GM12874 (cell line): ENCODE measurements around the gene EFCAB12.

Experiments used
- TF ChIP-seq, protein P1 (sequence below): IDR thresholded peaks from 2 replicates; pipeline ENCODE4 v1.5.1; 2011; ENCODE audit warnings: low read depth, mild to moderate bottlenecking, control low read depth, low read length, moderate library complexity; ENCODE audit not compliant: insufficient read depth

EFCAB12 gene

DNA sequence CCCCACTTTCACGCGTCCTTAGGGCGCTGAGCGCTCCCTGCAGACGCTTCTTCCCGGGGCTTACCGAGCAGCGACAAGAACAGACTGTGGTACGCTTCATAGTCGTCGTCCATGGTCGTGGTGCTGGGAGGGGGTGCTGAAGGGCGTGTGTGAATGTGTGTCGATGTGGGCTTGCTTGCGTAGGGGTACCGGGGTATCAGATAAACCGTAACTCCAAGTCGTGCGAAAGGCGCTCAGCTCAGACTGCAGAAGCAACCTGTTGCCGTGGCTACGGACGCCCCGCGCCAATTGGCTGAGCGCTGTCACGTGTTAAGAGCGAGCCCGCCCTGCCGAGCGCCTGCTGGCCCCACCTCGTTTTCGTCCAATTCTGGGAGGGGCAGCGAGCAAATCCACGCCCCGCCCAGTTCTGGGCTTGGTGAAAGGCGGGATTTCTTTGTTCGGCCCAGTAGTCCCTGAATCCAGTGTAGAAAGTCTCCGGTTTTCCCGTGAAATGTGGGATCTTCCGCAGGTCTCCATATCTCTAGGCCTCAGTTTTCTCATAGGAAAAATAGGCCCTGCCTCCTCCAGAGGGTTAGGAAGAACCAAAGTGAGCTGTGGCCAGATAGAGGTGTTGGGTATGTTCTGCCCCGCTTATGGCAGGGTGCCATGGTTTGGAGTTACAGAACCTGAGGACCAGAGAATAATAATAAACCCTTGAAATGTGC is at the start of gene EFCAB12:
TSS of gene EFCAB12 (minus strand) at position 261 of the 704 bp plus-strand sequence. CDS start at position 113, 148 bp downstream.
- TF ChIP-seq, protein P1, sequence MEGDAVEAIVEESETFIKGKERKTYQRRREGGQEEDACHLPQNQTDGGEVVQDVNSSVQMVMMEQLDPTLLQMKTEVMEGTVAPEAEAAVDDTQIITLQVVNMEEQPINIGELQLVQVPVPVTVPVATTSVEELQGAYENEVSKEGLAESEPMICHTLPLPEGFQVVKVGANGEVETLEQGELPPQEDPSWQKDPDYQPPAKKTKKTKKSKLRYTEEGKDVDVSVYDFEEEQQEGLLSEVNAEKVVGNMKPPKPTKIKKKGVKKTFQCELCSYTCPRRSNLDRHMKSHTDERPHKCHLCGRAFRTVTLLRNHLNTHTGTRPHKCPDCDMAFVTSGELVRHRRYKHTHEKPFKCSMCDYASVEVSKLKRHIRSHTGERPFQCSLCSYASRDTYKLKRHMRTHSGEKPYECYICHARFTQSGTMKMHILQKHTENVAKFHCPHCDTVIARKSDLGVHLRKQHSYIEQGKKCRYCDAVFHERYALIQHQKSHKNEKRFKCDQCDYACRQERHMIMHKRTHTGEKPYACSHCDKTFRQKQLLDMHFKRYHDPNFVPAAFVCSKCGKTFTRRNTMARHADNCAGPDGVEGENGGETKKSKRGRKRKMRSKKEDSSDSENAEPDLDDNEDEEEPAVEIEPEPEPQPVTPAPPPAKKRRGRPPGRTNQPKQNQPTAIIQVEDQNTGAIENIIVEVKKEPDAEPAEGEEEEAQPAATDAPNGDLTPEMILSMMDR, result no peak

DNA sequence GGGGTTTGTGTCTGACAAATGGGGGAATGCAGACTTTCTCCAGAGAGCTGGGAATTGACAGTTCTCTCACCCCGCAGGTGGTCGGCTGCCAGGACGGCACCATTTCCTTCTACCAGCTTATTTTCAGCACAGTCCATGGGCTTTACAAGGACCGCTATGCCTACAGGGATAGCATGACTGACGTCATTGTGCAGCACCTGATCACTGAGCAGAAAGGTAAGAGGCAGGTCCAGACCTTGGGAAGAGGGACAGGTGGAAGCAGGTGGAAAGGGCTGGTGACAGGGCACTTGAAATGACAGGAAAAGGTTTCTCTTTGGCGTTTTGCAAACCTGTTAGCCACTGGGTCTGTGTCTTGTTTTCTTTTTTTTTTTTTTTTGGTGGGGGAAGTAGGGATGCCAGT is 48.1 kb upstream of the EFCAB12 start:
- TF ChIP-seq, protein P1, result no peak

DNA sequence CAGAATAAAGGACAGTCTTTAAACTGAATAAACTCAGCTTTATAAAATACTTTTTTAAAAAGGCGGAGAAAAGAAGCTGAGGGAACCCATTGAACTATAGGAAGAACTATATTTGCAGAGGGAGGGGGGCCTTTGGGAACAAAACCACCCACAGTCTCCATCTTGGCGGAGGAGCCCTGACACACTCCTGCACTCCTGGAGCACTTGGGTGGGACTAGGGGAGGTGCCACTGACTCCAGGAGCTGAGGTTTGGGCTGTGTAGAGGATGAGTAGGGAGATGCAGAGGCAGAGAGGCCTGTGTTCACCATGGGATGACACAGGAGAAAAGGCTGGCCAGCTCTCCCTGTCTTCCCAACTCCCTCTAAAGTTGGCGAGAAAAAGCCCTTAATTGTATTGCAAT is 47.4 kb upstream of the EFCAB12 start:
- TF ChIP-seq, protein P1, result no peak

DNA sequence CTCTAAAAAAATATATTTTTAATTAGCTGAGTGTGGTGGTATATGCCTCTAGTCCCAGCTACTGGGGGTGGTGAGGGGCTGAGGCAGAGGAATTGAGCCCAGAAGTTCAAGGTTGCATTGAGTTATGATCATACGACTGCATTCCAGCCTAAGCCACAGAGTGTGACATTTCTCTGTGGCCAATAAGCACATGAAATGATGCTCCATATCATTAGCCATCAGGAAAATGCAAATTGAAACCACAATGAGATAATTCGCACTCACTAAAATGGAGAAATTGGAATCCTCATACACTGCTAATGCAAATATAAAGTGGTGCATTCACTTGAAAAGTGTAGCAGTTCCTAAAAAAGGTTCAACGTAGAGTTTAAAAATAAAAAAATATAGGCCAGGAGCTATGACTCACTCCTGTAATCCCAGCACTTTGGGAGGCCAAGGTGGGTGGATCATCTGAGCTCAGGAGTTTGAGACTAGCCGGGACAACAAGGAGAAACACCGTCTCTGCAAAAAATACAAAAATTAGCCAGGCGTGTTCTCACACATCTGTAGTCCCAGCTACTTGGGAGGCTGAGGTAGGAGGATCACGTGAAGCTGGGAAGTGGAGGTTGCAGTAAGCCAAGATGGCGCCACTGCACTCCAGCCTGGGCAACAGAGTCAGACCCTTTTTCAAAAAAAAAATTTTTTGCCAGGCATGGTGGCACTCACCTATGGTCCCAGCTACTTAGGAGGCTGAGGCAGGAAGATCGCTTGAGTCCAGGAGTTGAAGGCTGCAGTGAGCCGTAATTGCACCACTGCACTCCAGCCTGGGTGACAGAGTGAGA is 46.8 kb upstream of the EFCAB12 start:
- TF ChIP-seq, protein P1, result no peak

DNA sequence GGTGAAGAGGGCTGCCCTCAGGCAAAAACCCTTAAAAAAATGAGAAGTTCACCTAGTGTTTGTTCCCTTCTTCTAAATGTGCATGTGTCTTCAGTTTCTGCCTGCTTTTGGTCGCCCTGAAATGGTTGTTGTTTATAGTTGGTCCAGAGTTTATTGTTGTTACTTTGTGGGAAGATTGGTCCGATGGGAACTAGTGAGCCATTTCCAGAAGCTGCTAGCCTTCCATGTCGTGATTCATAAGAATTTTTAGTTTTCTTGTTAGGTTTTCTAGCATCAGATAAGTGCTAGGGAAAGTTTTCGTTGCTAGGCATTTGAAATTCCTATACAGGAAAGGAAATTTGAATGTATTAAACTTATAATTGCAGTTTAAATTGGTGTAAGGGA is 45.3 kb upstream of the EFCAB12 start:
- TF ChIP-seq, protein P1, result no peak

DNA sequence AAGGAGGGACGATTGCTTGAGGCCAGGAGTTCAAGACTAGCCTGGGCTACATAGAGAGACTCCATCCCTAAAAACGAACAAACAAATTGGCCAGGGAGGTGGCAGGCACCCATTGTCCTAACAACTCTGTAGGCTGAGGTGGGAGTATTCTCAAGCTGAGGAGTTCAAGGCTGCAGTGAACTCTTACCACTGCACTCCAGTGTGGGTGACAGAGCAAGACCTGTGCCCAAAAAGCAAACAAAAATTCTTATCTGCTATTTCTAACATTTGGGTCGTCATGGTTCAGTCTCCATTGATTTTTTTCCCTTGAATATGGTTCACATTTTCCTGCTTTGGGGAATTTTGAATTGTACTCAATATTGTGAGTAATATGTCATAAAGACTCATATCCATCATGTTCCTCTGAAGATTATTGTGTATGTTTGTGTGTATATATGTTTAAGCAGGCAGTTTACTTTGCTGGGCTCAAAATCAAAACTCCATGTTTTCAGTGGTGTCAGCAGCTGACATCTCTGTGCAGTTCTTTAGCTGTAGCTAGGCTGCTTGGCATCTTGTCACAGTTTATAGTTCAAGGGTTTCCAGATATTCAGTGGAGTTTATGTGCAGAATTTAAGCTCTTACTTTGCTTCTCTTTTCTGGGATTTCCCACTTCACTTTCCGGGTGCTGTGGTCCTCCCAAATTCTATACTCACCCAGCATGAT is 44.8 kb upstream of the EFCAB12 start:
- TF ChIP-seq, protein P1, result no peak

DNA sequence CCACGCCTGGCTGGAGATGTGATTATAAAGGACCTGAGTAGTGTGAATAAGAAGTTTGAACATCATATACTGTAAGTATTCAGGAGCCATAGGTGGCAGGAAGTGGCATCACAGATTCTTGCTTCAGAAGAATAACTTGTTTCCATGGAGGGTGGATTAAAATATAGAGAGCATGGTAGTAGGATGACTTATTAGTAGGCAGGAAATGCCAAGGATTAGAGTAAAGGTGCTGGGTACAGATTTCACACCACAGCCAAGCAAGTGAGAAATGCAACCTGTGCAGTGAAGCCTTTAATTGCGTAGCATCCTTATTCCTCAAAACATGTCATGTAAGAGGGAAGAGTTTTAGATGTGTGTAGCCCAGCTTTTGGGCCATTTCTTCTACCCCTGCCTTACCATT is 42.4 kb upstream of the EFCAB12 start:
- TF ChIP-seq, protein P1, result no peak
